GM18508 (cell line): ENCODE results near the gene ABHD12.
"Not testable (repeated sequence)": the region's sequence is repeated elsewhere in the genome, so short reads cannot be mapped to it uniquely, and the experiment has no call there.

ENCODE experiments used
- ATAC-seq: cut with Tn5 transposase; IDR thresholded peaks from one replicate; pipeline ENCODE4 v1.9.1; 2021; ENCODE audit warnings: moderate number of reproducible peaks; ENCODE audit not compliant: insufficient read depth, unreplicated experiment

Gene ABHD12

DNA sequence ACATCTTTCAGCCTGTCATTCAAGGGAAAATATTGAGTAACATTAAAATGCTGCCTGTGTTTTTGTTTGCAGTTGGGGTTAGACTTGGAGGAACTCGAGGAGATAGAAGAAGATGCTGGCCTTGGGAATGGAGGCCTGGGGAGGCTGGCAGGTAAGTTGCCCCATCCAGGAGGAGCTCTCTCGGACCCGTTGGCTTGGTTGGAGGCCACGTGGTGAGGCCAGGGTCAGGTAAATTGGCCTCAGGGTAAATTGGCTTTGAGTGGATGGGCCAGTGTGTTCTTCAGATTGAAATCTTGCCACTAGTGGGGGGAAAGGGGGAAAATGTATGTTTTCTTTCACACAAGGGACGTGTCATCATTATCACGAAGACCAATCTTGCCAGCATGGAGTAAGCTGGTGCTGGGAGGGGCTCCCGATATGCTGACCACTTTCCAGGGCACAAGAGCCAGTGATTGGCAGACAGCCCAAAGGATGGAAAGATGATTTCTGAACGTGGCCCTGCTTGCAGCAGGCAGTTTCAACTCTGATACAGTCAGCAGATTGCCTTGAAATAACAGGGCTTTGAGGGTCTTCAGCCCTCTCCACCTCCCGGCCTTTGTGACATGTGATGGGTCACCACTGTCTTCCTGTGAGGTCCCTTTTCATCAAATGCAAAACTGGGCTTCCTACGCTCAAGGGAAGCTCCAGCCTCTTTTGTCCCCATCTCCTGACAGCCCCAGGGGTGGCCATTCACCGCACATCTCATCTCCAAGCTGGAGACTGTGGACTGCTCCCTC lies 121.4 kb downstream of the ABHD12 start:
- no peak for ATAC-seq

DNA sequence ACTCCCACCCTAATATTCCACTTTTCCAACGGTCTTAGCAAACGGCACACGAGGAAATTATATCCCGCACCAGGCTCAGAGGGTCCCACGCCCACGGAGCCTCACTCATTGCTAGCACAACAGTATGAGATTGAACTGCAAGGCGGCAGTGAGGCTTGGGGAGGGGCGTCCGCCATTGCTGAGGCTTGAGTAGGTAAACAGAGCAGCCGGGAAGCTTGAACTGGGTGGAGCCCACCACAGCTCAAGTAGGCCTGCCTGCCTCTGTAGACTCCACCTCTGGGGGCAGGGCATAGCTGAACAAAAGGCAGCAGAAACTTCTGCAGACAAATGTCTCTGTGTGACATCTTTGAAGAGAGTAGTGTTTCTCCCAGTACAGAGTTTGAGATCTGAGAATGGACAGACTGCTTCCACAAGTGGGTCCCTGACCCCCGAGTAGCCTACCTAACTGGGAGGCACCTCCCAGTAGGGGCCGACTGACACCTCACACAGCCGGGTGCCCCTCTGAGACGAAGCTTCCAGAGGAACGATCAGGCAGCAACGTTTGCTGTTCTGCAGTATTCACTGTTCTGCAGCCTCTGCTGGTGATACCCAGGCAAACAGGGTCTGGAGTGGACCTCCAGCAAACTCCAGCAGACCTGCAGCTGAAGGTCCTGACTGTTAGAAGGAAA lies 129.7 kb downstream of the ABHD12 start:
- ATAC-seq: not testable (repeated sequence)

DNA sequence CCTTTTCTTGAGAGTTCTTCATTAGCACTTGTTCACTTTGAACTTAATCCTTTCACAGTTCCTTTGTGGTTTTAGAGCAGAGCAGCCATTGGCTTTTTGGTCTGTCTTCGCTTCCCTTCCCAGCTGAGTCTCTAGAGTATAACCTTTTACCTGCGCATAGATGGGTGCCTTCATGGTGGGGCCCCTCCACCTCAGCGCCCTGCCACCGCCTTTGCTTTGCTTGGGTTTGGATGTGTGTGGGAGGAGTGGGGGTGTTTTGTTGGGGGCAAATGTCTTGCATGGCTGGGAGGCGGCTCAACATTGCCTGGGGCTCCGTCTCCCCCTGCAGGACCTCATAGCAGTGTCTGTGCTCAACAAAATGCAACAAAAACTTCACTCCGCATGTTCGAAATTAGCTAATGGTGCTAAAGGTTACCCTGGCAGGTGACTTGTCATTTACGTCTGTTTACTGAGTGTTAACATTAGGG lies 130.8 kb downstream of the ABHD12 start:
- no peak for ATAC-seq

DNA sequence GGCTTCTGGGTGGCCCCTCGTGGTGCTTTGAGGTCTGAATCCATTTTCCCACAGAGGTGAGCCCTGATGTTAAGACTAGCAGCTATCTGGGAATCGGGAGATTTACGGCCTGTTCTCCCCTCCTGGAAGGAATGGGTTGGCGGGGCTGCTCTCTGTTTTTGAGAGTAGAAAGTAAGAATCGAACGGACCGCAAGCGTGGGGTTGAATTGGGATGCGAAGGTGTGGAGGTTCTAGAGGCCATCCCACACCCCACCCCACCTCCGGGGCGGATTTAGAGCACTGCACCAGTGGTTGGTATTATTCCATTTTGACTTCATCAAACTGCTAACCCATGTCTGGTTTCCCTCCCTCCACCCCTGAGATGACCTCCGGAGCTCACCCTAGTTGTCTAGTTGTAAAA lies 131.3 kb downstream of the ABHD12 start:
- ATAC-seq: no peak

DNA sequence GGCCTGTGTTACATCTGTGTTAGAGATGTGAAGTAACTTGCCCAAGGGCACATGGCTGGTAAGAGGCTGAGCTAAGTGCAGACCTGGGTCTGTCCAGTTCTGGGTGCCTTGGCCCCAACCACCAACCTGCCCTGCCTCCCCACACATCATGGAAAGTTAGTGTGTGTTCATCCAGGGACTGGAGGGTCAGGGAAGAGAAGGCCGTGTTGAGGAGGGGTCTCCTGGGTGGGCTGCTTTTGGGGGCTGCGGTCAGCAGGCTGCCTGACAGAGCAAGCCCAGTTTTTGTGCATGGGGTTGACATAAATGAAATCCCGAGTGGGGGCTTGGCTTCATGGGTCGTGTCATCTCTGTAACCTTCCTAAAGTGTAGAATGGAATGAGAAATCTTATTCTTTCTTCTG lies 131.8 kb downstream of the ABHD12 start:
- ATAC-seq: no peak

DNA sequence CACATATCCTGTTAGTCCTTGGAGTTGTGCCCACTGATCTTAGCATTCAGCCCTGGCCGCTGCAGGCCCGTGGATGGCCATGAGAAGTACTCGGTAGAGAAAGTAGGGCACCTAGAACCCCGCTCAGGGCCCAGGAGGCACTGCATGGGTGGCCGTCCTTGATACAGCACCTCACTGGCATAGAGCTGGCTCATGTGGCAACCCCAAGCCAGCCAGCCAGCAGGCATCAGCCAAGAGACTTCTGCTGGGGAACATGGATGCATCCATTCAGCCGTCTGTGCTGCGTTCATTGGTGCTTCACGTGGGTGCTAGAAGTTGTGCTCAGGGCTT lies 132.2 kb downstream of the ABHD12 start:
- ATAC-seq: no peak

DNA sequence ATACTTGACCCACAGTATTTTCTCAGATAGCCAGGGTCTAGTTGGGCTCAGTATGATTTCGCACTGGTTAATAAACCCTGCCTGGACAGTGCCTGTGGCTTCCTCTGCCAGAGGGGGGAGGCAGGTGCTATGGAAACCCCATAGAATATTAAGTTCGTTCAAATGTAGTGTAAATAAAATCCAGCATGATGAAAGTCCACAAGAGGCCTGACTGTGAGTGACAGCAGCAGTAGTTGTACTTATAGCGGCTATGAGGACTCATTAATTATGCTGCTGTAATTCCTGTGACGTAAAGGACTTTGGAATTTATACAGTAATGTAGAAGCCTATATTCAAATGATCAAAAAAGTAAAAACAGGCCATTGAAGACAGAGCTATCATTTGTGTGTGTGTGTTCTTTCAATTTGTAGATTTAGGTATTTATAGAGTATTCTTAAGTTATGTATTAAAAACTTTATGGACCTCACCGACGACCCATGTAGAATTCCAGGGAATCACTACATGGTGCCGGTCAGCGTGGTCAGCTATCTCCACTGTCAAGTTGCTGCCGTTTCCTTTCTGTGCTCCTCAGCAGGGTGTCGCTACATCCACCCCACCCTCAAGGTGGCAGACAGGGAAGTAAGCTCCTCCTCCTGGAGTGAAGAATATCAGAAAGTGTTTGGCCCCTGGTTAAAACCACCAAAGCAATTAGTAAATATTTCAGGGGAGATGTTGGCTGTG lies 132.7 kb downstream of the ABHD12 start:
- no peak for ATAC-seq

DNA sequence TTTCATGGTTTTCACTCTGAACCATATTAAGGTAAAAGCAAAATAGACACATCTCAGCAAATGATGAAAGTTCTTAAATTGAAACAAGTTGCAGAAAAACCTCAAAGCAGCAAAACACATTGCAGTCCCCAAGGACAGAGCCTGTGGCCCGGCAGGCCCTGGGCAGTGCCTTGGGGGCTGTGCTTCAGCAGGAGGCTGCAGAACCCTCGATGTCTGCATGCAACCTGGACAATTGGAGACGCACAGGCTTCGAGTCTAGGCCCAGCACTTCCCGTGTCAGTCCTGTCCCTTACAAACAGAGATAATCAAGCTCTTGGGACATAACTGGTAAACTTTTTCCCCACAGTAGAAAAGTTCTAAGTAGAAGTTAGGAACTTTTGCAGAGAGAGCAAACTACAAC lies 133.5 kb downstream of the ABHD12 start:
- ATAC-seq: no peak

DNA sequence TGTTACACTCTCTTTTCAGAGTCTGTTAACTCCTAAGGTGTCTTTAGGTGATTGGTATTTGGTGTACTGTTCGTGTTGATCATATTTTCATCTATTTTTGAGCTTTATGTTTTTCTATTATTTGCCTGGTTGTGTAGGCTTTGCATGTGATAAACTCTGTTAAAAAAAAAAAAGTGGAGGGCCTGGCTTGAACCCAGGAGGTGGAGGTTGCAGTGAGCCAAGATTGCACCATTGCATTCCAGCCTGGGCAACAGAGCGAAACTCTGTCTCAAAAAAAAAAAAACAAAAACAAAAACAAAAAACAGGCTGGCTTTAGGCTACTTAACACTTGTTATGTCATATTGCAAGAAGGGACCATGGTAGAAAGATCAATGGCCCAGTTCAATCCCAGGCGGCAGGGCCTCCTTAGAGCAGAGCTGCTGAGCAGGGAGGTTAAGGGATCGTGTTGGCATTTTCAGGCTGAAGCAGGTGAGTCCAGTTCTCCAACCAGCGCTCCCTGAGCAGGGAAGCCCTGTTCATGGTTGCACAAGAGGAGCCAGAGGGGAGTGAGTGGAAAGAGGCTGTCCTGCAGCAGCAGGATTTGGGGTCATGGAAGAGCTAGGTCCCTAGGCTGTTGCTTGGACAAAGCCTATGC lies 134.3 kb downstream of the ABHD12 start:
- ATAC-seq: no peak

DNA sequence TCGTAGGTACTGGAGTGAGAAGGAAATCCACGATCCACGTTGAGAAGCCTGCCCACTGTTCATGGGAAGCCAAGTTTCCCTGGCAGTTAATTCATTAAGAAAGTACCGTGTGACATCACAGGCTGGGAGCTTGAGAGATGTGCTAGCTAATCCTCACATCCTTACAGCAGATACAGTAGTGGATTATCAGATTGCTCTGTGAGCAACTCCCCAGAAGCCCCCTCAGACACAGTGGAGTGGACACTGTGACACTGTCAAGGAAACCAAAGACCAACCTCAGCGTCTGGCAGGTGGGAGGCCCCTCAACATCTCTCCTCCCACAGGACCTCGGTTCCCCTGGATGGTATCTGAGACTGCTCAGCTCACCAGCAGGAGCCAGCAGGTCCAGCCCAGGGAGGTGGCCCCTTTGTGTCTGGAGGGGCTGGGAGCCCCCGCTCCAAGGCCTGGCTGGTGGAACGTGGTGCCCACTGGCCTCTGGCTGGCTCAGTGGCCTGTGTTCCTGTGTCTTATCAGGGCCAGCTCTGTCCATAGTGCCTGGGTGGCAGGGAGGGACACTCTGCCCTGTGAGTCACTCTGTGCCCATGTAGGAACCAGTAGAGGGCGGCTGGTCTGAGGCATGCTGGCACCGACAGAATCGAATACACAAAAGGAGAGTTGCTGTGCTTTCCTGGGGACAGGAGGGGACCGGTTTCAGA lies 135.5 kb downstream of the ABHD12 start:
- ATAC-seq: no peak

DNA sequence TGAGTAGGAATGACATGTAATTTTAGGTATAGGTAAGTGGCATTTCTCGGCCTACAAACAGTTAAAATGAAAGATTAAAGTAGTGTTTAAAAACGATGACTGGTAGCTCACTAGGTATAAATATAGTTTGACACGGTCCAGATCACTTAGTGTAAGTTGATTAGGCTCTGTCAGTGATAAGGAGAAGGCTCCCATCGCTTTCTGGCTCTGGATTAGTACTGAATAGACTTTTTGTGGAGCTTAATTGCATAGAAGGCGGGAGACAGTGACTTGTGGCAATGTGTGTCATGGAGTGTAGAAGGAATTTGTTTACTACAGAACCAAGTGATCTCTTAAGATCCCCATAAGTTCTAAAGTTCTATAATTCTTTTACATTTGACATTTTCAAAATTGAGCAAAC lies 136.1 kb downstream of the ABHD12 start:
- ATAC-seq: no peak

DNA sequence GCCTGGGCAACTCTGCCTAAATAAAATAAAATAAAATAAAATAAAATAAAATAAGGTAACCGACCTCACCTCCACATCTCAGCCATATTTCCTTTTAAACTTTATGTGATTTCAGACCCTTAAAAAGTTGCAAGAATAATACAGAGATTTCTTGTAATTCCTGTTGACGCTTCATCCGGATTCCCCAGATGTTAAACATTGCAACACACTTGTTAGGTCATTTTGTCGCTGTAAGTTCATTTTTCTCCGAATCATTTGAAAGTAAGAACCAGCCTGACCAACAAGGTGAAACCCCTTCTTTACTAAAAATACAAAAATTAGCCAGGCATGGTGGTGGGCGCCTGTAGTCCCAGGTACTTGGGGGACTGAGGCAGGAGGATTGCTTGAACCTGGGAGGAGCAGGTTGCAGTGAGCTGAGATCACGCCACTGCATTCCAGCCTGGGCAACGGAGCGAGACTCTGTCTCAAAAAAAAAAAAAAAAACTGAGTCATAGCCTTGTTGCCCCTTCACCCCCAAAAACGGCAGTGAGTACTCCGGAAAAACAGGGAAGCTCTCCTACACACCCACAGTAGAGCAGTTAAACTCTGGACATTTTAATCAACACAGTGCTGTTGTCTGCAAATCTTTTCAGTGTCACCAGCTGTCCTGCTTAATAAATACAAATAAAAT lies 136.9 kb downstream of the ABHD12 start:
- ATAC-seq: no peak

DNA sequence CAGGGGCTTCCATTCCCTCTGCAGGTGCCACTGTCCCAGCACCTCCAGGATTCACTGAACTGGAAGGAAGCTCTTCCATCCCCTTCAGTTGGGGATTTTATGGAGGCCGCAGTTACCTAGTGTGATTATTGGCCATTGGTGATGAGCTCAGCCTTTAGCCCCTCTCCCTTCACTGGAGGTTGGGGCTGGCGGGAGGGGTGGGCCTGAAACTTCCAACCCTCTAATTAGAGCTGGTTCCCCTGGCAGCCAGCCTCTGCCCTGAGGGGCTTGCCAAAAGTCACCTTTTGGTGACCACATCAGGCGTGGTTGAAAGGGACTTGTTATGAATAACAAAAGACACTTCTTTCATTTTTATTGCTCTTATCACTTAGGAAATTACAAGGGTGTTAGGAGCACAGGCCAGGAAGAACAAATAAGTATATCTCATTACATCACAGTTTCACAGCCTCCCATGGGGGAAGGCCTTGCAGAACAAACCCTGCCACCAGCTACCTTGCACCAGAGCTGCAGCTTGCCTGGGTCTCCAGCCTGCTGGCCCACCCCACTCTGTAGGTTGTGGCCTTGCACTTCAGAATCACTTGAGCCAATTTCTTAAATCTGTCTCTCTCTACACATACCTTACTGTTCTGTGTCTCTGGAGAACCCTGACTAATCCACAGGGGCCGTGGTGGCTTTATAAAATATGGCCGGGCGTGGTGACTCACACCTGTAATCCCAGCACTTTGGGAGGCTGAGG lies 137.8 kb downstream of the ABHD12 start:
- no peak for ATAC-seq

DNA sequence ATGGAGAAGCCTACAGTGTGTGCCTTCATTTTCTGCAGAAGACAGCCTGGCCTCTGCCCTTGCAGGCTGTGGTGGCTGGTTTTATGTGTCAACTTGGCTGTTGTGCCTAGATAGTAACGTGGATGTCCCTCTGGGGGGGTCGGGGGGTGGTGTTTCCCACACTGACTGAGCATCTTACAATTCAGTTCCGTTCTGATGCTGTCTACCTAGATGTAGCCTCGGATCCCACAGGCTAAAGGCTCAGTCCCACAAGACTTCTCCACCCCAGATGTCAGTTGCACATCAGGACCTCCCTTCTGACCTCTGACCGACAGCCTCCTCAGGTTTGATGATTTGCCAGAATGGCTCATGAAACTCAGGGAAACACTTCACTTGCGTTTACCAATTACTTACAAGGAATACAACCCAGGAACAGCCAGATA lies 138.4 kb downstream of the ABHD12 start:
- no peak for ATAC-seq

DNA sequence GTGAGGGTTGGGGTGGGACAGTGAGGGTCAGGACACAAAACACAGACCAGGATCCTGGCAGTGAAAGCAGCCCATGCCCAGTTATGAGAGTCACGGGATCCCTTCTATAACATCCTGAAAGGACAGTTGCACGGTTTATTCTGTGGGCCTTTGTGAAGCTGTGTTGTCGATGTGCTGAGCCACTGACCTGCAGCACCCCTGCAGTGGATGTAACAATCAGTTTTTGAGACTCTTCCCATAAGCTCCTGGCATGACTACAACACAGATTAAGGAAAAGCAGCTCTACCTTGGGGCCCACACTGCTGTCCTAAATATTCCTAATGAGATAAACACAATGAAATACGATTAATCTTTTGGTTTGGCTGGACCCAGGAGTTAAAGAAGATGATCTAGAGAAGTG lies 139.1 kb downstream of the ABHD12 start:
- ATAC-seq: no peak

DNA sequence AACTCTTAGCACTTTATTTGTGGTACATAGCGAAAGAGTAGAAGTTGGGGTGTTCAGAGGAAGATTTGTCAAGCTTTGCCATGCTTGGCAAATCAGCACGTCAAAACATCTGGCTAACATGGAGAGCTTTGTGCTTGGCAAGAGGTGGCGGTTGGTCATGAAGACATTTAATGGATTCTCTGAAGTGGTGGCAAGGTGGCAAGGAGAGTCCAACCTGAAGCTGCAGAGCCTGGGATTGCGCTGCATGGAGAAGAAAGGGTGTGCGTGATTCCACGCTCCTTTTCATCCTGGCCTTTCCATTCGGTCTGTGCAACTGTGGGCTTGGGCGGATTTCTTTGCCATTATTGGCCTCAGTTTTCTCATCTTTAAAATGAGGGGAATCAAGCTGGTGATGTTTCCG lies 139.6 kb downstream of the ABHD12 start:
- ATAC-seq: no peak

DNA sequence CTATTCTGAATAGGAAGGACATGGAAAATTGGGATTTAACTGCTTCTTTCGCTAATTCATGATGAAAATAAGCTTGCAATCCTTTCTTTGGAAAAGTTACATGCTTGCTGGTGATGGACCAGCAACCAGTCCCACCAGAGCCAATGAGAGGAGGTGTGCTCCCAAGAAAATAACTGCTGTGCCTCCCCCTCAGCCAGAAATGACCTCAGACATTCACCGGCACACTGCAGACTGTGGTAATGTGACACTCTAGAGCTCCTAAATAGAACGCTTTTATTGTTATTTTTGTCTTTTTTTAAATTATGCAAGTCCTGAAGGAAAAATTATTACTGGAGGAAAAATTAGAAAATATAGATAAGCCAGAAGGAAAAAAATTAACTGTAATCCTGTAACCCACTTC lies 140.1 kb downstream of the ABHD12 start:
- ATAC-seq: no peak
